Aorta (tissue), 5 donors: ENCODE results near the gene ODF2L. TPM values are rescaled to one million over a fixed set of nuclear protein-coding genes. Genes with fewer than 3 reads are reported as not detected.

Experiments
- ATAC-seq: fragments of 200-7000 bp; cut with Tn5 transposase; one replicate; pipeline ENCODE4 v1.9.1; 2022; ENCODE audit warnings: moderate library complexity; ENCODE audit not compliant: low FRiP score
- DNase-seq, 2 donors: peaks; one replicate each; pipeline ENCODE4 v3.0.0-alpha.2; 2020
- H3K27ac ChIP-seq, 2 donors: one replicate each; pipeline ENCODE4 v1.5.1; 2013; ENCODE audit warnings: low read length in 2 of 2, mild to moderate bottlenecking in 2 of 2, moderate library complexity in 2 of 2, control low read depth in 1 of 2, inconsistent platforms in 1 of 2, low read depth in 1 of 2
- H3K27me3 ChIP-seq, 2 donors: one replicate each; pipeline ENCODE4 v1.6.1; 2013; ENCODE audit warnings: control low read depth in 1 of 2, low read length in 1 of 2, mild to moderate bottlenecking in 1 of 2, moderate library complexity in 1 of 2; ENCODE audit not compliant: insufficient read depth in 2 of 2, control insufficient read depth in 1 of 2
- H3K36me3 ChIP-seq, 2 donors: one replicate each; pipeline ENCODE4 v1.6.1; 2013; ENCODE audit warnings: control low read depth in 1 of 2, low read length in 1 of 2, mild to moderate bottlenecking in 1 of 2; ENCODE audit not compliant: insufficient read depth in 2 of 2, control insufficient read depth in 1 of 2
- H3K4me1 ChIP-seq, 2 donors: one replicate each; pipeline ENCODE4 v1.6.1; 2013; ENCODE audit warnings: low read length in 2 of 2, control low read depth in 1 of 2, mild to moderate bottlenecking in 1 of 2, moderate library complexity in 1 of 2; ENCODE audit not compliant: insufficient read depth in 2 of 2, control insufficient read depth in 1 of 2
- H3K4me3 ChIP-seq, 2 donors: one replicate each; pipeline ENCODE4 v1.5.1; 2013; ENCODE audit warnings: low read length in 2 of 2, control low read depth in 1 of 2, mild to moderate bottlenecking in 1 of 2
- H3K9me3 ChIP-seq: one replicate; pipeline ENCODE4 v1.6.1; 2013; ENCODE audit warnings: mild to moderate bottlenecking, low read length; ENCODE audit not compliant: control insufficient read depth
- WGBS, 2 donors: extraction: QIAGEN DNeasy Blood & Tissue Kit; methylation state at CpG; one replicate each; pipeline ENCODE4 v1.1.7; 2013; 5-methylcytosine and 5-hydroxymethylcytosine counted together
- intact Hi-C, 2 donors: fragments of 100-400 bp; cut with DNase I; formaldehyde crosslinking; loops; one replicate each; pipeline versions ENCODE4 v1.14.2 to v1.15.0; 2022
- polyA plus RNA-seq, 2 donors: library from polyadenylated mRNA; stranded (reverse); fragments of 200-250 nt; gene quantifications; one replicate each; pipeline ENCODE4 v1.2.3, GENCODE V29; 2013
- total RNA-seq, 2 donors: library from RNA; stranded (reverse); fragmentation: NEBNext Ultra II Directional; extraction: Animal tissue kit (Norgen Biotek cat#: 25700); gene quantifications; one replicate each; pipeline ENCODE4 v1.2.1, GENCODE V29; 2021
- donor health status: healthy with polysubstance abuse.
- donor health status: Bipolar disorder and iron deficiency.
- donor health status: DM: no; HTN: no; CAD: no.
- donor health status: DM: no; HTN: no; CAD: no.
- donor health status: DM: yes; HTN: yes; CAD: no.

Gene ODF2L
- total and polyA plus RNA-seq, 4 donors: 2.9 to 73.4 (median 29.2) TPM

DNA sequence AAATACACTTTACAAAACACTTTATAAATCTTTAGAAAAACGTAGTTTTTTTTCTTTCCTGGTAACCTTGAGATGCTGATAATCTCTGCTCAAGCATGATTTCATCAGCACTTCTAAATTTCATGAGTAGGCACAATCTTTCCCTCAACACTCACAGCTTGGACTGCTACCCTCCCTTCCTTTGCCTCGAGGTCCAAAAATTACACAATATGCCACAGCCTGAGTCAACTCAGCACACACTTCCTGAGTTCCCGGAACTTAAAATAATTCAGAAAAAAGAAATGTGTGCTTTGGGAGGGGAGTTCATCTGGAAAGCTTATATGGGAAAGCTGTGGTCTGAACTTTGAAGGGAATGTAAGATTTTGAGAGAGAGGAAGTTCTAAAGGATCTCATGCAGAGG, 33.7 kb upstream of the ODF2L start:
- peak in 1 of 2 donors; percentile 73 for DNase-seq
- Histone ChIP-seq H3K27me3 (no peaks in the 10 kb centered on the region), H3K27ac (peak overlapping the region; percentile 25 to 91), H3K4me3 (no peak overlapping the region), H3K36me3 (no peaks in the 10 kb centered on the region), H3K9me3 (no peaks in the 10 kb centered on the region), H3K4me1 (peaks cover 3 to 5% of the 10 kb centered on the region in 2 donors)
- WGBS, 2 donors: 0 to 1% methylated on average over 3 of the region's 3 CpGs
- ATAC-seq: peak; percentile 95
- intact Hi-C loops: no loop called here

GRCh38 chr1:86429122-86429725, 33.1 kb upstream of the ODF2L start:
- Histone ChIP-seq H3K27ac (no peak overlapping the region), H3K4me3 (no peak overlapping the region), H3K36me3 (no peaks in the 10 kb centered on the region), H3K4me1 (peaks cover 3 to 5% of the 10 kb centered on the region in 2 donors), H3K9me3 (no peaks in the 10 kb centered on the region), H3K27me3 (no peaks in the 10 kb centered on the region)
- ATAC-seq: peak; percentile 53
- DNase-seq: no peak
- WGBS, 2 donors: 85 to 87% methylated on average over 7 of the region's 7 CpGs
- intact Hi-C loops: no loop called here

DNA sequence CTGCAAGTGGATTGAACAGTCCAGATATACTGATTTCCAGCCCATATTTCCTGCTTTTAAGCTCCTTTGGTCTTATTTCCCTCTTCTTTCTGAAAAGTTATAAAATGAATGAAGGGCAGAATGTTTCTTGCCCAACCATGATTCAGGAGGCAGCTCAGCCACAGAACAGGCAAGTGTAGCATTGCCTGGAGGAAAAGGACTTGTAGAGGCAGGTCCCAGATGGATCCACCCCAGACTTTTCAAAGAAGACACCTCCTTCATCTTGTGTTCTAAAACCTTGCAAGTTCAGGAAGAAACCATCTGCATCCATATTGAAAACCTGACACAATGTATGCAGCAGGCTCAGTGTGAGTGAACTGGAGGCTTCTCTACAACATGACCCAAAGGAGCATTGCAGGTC, 27.8 kb upstream of the ODF2L start, which contains the start of gene CLCA2:
Gene CLCA2, plus strand, starts transcription at position 299 of the 400 bp plus-strand sequence. Its CDS starts 77 bp downstream, at position 376.
- ATAC-seq (no peak), DNase-seq (no peak)
- intact Hi-C loops: no loop called here
- no peak within 1 kb of the TSS for H3K27ac ChIP-seq
- no peaks in the 10 kb centered on the region for H3K36me3 ChIP-seq
- no peak within 1 kb of the TSS for H3K4me3 ChIP-seq
- H3K27me3 ChIP-seq: no peaks in the 10 kb centered on the region
- no peaks in the 10 kb centered on the region for H3K9me3 ChIP-seq
- H3K4me1 ChIP-seq: peaks cover 0 to under 1% of the 10 kb centered on the region in 2 donors

- H3K27me3 ChIP-seq: no peaks in the 10 kb centered on the region
- no peaks in the 10 kb centered on the region for H3K4me1 ChIP-seq
- no peak overlapping the region for H3K4me3 ChIP-seq
- no peak overlapping the region for H3K27ac ChIP-seq
- intact Hi-C loops: no loop called here
- ATAC-seq (no peak), DNase-seq (no peak)
- no peaks in the 10 kb centered on the region for H3K36me3 ChIP-seq
- H3K9me3 ChIP-seq: no peaks in the 10 kb centered on the region
Measured at GRCh38 chr1:86423473-86423872, 27.4 kb upstream of the ODF2L start.

- Histone ChIP-seq H3K27ac (no peak overlapping the region), H3K36me3 (no peaks in the 10 kb centered on the region), H3K9me3 (no peaks in the 10 kb centered on the region), H3K4me1 (no peaks in the 10 kb centered on the region), H3K4me3 (no peak overlapping the region), H3K27me3 (no peaks in the 10 kb centered on the region)
- DNase-seq (no peak), ATAC-seq (no peak)
- WGBS, 2 donors: 69 to 74% methylated on average over 7 of the region's 7 CpGs
- intact Hi-C loops: no loop called here
Measured at GRCh38 chr1:86421601-86422280, 25.6 kb upstream of the ODF2L start.

DNA sequence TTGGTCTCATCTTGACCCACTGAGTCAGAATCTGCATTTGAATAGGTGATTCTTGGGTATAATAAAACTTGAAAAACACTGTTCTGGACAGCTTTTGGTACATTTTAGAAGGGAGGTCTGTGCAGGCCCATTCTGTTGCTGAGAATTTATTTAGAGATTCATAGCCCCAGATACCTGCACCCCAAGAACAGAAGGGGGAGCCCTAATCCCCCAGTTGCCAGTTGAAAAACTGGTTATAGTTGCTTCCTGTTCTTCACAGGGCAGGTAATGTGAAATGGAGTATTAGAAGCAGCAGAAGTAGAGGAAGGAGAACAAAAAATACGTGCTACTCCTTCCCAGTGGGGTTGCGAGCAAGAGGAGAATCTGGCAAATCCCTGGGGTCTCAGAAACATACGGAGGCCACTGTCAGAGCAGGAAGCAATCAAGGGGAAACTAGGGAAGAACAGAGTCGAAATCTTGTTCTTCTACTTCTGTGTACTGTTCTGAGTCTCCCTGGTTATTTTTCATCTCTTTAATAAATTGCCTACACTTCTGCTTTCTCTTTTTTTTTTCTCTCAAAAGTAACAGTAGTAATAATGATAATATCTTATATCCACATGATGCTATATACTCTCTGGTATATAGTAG, 23.3 kb upstream of the ODF2L start:
- H3K9me3 ChIP-seq: no peaks in the 10 kb centered on the region
- ATAC-seq (no peak), DNase-seq (no peak)
- intact Hi-C loops: no loop called here
- 47 to 53% methylated on average over 4 of the region's 4 CpGs for WGBS, 2 donors
- H3K4me1 ChIP-seq: no peaks in the 10 kb centered on the region
- no peaks in the 10 kb centered on the region for H3K36me3 ChIP-seq
- no peaks in the 10 kb centered on the region for H3K27me3 ChIP-seq
- H3K27ac ChIP-seq: no peak overlapping the region
- H3K4me3 ChIP-seq: no peak overlapping the region

- no peak overlapping the region for H3K4me3 ChIP-seq
- no peak overlapping the region for H3K27ac ChIP-seq
- DNase-seq (no peak), ATAC-seq (no peak)
- no peaks in the 10 kb centered on the region for H3K9me3 ChIP-seq
- H3K4me1 ChIP-seq: no peaks in the 10 kb centered on the region
- no peaks in the 10 kb centered on the region for H3K27me3 ChIP-seq
- WGBS, 2 donors: 74 to 75% methylated on average over 6 of the region's 6 CpGs
- intact Hi-C loops: no loop called here
- no peaks in the 10 kb centered on the region for H3K36me3 ChIP-seq
Measured at GRCh38 chr1:86416343-86416742, 20.2 kb upstream of the ODF2L start.

GRCh38 chr1:86410879-86411278, 14.8 kb upstream of the ODF2L start:
- no peak overlapping the region for H3K4me3 ChIP-seq
- DNase-seq (no peak), ATAC-seq (no peak)
- no peak overlapping the region for H3K27ac ChIP-seq
- no peaks in the 10 kb centered on the region for H3K27me3 ChIP-seq
- intact Hi-C loops: no loop called here
- no peaks in the 10 kb centered on the region for H3K9me3 ChIP-seq
- WGBS, 2 donors: 95 to 98% methylated on average over 4 of the region's 4 CpGs
- no peaks in the 10 kb centered on the region for H3K4me1 ChIP-seq
- no peaks in the 10 kb centered on the region for H3K36me3 ChIP-seq
